GM19238 (cell line): ENCODE results near the gene TUG1.

ENCODE experiments used
- DNase-seq: peaks from one replicate; pipeline ENCODE4 v3.0.0; 2011; ENCODE audit warnings: low spot score; ENCODE audit not compliant: insufficient read length

Gene TUG1

GRCh38 chr22:30998329-30998728, 29.3 kb downstream of the TUG1 start:
- DNase-seq = no peak

- no peak for DNase-seq
These were observed 32.2 kb downstream of the TUG1 start for GRCh38 chr22:31001124-31001770.

GRCh38 chr22:31005535-31005934, 36.5 kb downstream of the TUG1 start:
- DNase-seq = no peak

- no peak for DNase-seq
These were observed 50.3 kb downstream of the TUG1 start for GRCh38 chr22:31019191-31019930.

GRCh38 chr22:31020334-31020733, 51.3 kb downstream of the TUG1 start:
- no peak for DNase-seq

GRCh38 chr22:31022516-31022915, 53.5 kb downstream of the TUG1 start:
- no peak for DNase-seq
